ENCODE data around the gene TBL1XR1.

DNA sequence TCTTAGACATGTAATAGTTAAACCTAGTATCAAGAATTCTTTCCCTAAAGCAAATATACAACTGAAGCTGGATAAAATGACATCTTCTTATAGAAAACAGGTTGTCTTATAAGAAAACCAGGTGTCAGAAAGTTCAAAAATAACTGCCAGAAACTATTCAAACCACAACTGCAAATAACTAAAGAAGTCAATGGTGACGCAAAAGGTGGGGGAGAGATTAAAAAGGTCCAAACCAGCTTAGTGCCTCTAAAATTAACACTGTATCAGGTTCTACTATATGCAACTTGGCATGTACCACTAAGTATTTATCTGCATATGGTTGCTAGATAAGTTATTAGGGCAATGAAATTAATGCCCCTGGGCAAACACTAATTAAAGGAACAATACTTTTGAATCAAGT lies 136.8 kb downstream of the TBL1XR1 start:
- TF ChIP-seq, protein P1, sequence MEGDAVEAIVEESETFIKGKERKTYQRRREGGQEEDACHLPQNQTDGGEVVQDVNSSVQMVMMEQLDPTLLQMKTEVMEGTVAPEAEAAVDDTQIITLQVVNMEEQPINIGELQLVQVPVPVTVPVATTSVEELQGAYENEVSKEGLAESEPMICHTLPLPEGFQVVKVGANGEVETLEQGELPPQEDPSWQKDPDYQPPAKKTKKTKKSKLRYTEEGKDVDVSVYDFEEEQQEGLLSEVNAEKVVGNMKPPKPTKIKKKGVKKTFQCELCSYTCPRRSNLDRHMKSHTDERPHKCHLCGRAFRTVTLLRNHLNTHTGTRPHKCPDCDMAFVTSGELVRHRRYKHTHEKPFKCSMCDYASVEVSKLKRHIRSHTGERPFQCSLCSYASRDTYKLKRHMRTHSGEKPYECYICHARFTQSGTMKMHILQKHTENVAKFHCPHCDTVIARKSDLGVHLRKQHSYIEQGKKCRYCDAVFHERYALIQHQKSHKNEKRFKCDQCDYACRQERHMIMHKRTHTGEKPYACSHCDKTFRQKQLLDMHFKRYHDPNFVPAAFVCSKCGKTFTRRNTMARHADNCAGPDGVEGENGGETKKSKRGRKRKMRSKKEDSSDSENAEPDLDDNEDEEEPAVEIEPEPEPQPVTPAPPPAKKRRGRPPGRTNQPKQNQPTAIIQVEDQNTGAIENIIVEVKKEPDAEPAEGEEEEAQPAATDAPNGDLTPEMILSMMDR (IDR thresholded peaks at IDR 0.05 in 2 of 3, conservative IDR thresholded peaks at IDR 0.05 in 1 of 3; ENCODE audit: borderline replicate concordance in 1 of 3, insufficient read depth in 1 of 3, low read depth in 2 of 3, low read length in 2 of 3) = no peak
- TF ChIP-seq POLR2A (IDR thresholded peaks at IDR 0.05; ENCODE audit: borderline replicate concordance, extremely low read depth, insufficient read depth, insufficient read length) = no peak

All from HCT116 (cell line).